Vagina (tissue), 2 donors: ENCODE measurements around the gene PROB1. TPM values are rescaled to one million over a fixed set of nuclear protein-coding genes. Genes with fewer than 3 reads are reported as not detected.
"Not testable (repeated sequence)": the region's sequence is repeated elsewhere in the genome, so short reads cannot be mapped to it uniquely, and the experiment has no call there.

Experiments
- DNase-seq, 2 donors: peaks; one replicate each; pipeline ENCODE4 v3.0.0-alpha.2; 2017; ENCODE audit errors: extremely low spot score in 2 of 2
- H3K27ac ChIP-seq: fragments of 200-600 bp; sonication (generic); one replicate; pipeline ENCODE4 v1.5.1; 2019
- H3K27me3 ChIP-seq: fragments of 200-600 bp; sonication (generic); one replicate; pipeline ENCODE4 v1.5.1; 2019
- H3K36me3 ChIP-seq, 2 donors: fragments of 200-600 bp; sonication (generic); one replicate each; pipeline ENCODE4 v1.5.1; 2017 to 2019
- H3K4me1 ChIP-seq: fragments of 200-600 bp; sonication (generic); one replicate; pipeline ENCODE4 v1.5.1; 2019
- H3K4me3 ChIP-seq, 2 donors: fragments of 200-600 bp; sonication (generic); 1 replicate in 1 of 2; 2 replicates in 1 of 2; pipeline ENCODE4 v1.5.1; 2016 to 2019
- H3K9me3 ChIP-seq: fragments of 200-600 bp; sonication (generic); one replicate; pipeline ENCODE4 v1.5.1; 2019
- POLR2A ChIP-seq, 2 donors: fragments of 450-650 bp; IDR thresholded peaks; one replicate each; pipeline ENCODE4 v1.6.1; 2017; ENCODE audit warnings: antibody characterized with exemption in 2 of 2, mild to moderate bottlenecking in 2 of 2, moderate library complexity in 2 of 2
- POLR2AphosphoS5 ChIP-seq, 2 donors: sonication (generic); formaldehyde crosslinking; IDR thresholded peaks; one replicate each; pipeline ENCODE4 v1.9.0; 2017; ENCODE audit warnings: antibody characterized with exemption in 2 of 2, mild to moderate bottlenecking in 2 of 2, low read depth in 1 of 2; ENCODE audit not compliant: insufficient read depth in 1 of 2
- intact Hi-C: fragments of 100-400 bp; cut with DNase I; formaldehyde crosslinking; loops from one replicate; pipeline ENCODE4 v1.15.1; 2023
- total RNA-seq: library from RNA; depleted of rRNA; stranded (reverse); fragments of >200 nt; gene quantifications from one replicate; pipeline ENCODE4 v1.2.3, GENCODE V29; 2016
- TF ChIP-seq, protein P1 (sequence below), 3 experiments: fragments of 450-650 bp in 2 of 3; fragments of 200-600 bp in 1 of 3; sonication (generic) in 1 of 3; IDR thresholded peaks; one replicate each; pipeline ENCODE4 v1.5.1; 2017 to 2019; ENCODE audit warnings: antibody characterized with exemption in 3 of 3, mild to moderate bottlenecking in 2 of 3, moderate library complexity in 2 of 3

The PROB1 gene, protein sequence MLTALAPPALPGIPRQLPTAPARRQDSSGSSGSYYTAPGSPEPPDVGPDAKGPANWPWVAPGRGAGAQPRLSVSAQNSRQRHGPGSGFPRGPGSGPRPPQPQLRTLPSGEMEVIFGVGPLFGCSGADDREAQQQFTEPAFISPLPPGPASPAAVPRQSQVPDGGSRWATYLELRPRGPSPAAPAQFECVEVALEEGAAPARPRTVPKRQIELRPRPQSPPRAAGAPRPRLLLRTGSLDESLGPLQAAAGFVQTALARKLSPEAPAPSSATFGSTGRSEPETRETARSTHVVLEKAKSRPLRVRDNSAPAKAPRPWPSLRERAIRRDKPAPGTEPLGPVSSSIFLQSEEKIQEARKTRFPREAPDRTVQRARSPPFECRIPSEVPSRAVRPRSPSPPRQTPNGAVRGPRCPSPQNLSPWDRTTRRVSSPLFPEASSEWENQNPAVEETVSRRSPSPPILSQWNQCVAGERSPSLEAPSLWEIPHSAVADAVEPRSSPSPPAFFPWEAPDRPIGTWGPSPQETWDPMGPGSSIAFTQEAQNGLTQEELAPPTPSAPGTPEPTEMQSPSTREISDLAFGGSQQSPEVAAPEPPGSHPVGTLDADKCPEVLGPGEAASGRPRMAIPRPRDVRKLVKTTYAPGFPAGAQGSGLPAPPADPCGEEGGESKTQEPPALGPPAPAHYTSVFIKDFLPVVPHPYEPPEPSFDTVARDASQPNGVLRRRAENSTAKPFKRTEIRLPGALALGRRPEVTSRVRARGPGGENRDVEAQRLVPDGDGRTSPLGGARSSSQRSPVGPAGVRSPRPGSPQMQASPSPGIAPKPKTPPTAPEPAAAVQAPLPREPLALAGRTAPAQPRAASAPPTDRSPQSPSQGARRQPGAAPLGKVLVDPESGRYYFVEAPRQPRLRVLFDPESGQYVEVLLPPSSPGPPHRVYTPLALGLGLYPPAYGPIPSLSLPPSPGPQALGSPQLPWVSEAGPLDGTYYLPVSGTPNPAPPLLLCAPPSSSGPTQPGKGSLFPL
- 2.5 TPM for total RNA-seq

DNA sequence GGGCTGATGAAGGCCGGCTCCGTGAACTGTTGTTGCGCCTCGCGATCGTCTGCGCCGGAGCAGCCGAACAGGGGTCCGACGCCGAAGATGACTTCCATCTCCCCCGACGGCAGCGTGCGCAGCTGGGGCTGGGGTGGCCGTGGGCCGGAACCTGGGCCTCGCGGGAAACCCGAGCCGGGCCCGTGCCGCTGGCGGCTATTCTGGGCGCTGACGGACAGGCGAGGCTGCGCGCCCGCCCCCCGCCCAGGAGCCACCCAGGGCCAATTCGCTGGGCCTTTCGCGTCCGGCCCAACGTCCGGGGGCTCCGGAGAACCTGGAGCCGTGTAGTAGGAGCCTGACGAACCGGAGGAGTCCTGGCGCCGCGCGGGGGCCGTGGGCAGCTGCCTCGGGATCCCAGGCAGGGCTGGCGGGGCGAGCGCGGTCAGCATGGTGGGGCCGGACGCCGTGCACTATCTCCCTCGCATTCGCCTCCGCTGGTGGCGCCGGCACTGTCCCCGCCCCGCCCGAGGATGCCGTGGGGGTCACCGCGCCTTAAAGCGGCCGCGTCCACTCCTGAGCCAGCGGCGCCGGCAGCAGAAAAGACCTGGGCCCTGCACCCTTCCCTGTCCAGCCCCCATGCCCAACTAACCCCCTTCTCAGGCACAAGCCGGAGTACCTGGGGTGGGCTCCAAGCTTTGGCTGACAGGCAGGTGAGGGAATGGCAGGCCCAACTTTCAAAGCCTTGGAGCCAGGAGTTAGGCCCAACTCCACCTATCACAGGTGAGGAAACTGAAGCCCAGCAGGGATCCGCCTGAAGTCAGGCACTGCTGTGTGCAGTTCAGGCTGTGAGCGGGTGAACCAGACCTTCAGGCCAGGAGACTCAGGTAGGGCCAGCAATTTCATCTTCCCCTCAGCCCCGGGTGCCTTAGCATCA lies at the start of gene PROB1:
PROB1 (minus strand) TSS at position 451 of the 913 bp plus-strand sequence; CDS start at position 428, 23 bp downstream.
- no peaks in the 10 kb centered on the region for H3K9me3 ChIP-seq
- peak within 1 kb of the TSS; percentile 47 to 58 for H3K4me3 ChIP-seq
- H3K36me3 ChIP-seq: no peaks in the 10 kb centered on the region
- peak within 1 kb of the TSS; percentile 43 for H3K27ac ChIP-seq
- peak in 1 of 2 donors; percentile 44 for TF ChIP-seq POLR2AphosphoS5 (IDR thresholded peaks at IDR 0.05; ENCODE audit: insufficient read depth in 1 of 2, low read depth in 1 of 2)
- TF ChIP-seq, protein P1, sequence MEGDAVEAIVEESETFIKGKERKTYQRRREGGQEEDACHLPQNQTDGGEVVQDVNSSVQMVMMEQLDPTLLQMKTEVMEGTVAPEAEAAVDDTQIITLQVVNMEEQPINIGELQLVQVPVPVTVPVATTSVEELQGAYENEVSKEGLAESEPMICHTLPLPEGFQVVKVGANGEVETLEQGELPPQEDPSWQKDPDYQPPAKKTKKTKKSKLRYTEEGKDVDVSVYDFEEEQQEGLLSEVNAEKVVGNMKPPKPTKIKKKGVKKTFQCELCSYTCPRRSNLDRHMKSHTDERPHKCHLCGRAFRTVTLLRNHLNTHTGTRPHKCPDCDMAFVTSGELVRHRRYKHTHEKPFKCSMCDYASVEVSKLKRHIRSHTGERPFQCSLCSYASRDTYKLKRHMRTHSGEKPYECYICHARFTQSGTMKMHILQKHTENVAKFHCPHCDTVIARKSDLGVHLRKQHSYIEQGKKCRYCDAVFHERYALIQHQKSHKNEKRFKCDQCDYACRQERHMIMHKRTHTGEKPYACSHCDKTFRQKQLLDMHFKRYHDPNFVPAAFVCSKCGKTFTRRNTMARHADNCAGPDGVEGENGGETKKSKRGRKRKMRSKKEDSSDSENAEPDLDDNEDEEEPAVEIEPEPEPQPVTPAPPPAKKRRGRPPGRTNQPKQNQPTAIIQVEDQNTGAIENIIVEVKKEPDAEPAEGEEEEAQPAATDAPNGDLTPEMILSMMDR (IDR thresholded peaks at IDR 0.05): no peak
- TF ChIP-seq POLR2A (IDR thresholded peaks at IDR 0.05): no peak
- H3K27me3 ChIP-seq: peaks cover 5% of the 10 kb centered on the region
- peaks cover 36% of the 10 kb centered on the region for H3K4me1 ChIP-seq
- peak in 1 of 2 donors; percentile 91 for DNase-seq
- intact Hi-C loops: no loop called here

DNA sequence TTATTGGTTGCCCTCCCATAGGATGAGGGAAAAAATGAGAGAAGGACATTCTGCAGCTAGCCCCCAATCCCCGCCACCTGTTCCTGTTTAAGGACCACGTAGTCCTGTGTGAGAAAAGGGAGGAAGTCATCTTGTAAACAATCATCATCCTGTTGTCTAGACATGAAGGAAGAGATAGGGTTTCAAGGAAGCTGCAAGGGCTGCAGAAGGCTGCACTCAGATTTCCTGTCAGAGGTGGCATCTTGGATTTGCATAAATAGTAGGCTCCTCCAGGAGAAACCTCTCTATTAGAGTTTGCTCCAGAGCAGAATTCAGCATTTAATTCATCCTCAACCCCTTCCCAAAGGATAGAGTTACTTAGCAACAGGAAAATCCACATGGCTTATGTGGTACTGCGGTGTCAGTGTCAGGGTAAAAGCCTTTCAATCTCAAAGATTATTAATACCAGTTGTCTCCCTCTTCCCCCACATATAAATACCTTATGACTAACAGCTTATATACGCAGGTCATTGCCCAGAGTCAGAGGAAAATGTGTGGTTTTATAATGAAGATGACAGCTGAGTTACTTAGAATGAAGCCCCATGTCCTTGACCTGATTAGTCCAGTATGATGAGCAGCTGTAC lies 49.0 kb upstream of the PROB1 start:
- H3K27ac ChIP-seq: no peak overlapping the region
- H3K4me3 ChIP-seq: no peak overlapping the region
- no peaks in the 10 kb centered on the region for H3K27me3 ChIP-seq
- peaks cover 6% of the 10 kb centered on the region for H3K4me1 ChIP-seq
- H3K36me3 ChIP-seq: no peaks in the 10 kb centered on the region
- TF ChIP-seq POLR2AphosphoS5 (IDR thresholded peaks at IDR 0.05; ENCODE audit: insufficient read depth in 1 of 2, low read depth in 1 of 2) (no peak), POLR2A (IDR thresholded peaks at IDR 0.05) (no peak)
- TF ChIP-seq, protein P1 (IDR thresholded peaks at IDR 0.05): no peak
- DNase-seq: no peak
- intact Hi-C loops: no loop called here
- H3K9me3 ChIP-seq: no peaks in the 10 kb centered on the region

DNA sequence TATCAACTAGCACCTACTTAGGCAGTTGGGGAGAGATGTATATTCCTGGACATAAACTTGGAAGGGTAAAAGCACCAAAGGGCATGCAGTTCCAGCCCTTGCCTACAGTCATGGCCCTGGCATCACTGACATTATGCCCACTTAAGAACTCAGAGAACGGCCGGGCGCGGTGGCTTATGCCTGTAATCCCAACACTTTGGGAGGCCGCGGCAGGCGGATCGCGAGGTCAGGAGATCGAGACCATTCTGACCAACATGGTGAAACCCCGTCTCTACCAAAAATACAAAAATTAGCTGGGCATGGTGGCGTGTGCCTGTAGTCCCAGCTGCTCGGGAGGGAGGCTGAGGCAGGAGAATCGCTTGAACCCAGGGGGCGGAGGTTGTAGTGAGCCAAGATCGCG lies 45.5 kb upstream of the PROB1 start:
- H3K27ac ChIP-seq, H3K9me3 ChIP-seq, intact Hi-C loops, H3K4me3 ChIP-seq, DNase-seq, H3K27me3 ChIP-seq, H3K36me3 ChIP-seq: not testable (repeated sequence)
- H3K4me1 ChIP-seq: peaks cover 14% of the 10 kb centered on the region

DNA sequence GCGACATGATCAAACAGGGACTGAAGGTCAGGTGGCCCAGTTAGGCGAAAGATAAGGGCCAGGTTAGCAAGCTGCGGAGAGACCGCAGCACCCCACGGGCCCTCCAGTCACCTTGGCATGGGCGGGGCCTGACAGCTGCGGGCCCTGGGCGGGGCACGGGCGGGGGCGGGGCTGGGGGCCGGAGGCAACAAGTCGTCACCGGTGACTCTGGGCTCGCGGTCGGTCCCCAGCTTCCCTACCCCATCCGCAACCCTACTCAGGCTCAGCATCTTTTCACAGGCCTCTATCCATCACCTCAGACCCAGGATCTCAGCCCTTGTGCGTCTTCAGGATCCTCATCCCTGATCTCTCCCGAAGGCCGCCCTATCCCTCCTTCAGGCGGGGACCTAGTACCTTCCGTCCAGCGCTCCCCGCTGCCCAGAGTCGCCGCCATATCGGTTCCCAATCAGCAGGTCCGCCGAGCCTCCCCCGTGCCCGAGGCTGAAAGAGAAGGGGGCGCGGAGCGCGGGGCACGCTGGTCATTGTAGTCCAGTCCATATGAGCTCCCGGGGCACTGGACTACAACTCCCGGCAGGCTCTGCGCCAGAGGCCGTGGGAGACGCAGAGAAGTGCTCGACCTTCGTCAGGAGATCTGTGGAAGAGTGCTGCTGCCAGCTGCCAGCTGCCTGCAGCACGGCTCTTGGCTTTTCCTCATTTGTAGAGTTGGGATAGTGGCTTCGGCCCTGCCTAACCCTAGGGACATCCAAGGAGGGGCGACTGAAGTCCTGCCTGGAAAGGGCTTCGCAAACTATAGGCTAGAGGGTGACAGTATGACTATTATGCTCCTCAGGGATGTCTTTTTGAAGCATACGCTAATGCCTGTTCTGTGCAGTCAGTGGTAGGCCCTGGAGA lies 44.4 kb upstream of the PROB1 start, which contains the start of gene DNAJC18:
DNAJC18 (minus strand) TSS at position 513 of the 891 bp plus-strand sequence; CDS start at position 433, 80 bp downstream.
- DNase-seq: no peak
- no peaks in the 10 kb centered on the region for H3K9me3 ChIP-seq
- H3K4me1 ChIP-seq: peaks cover 14% of the 10 kb centered on the region
- peaks cover 0 to 5% of the 10 kb centered on the region in 2 donors for H3K36me3 ChIP-seq
- TF ChIP-seq POLR2A (IDR thresholded peaks at IDR 0.05) (no peak), POLR2AphosphoS5 (IDR thresholded peaks at IDR 0.05; ENCODE audit: insufficient read depth in 1 of 2, low read depth in 1 of 2) (peak; percentile 92)
- intact Hi-C loops: loop anchor here (5.0 kb wide), 1 partner anchor 33 kb away; the partner anchor contains the start of gene SMIM33
- no peaks in the 10 kb centered on the region for H3K27me3 ChIP-seq
- peak within 1 kb of the TSS; percentile 81 to 92 for H3K4me3 ChIP-seq
- peak within 1 kb of the TSS; percentile 97 for H3K27ac ChIP-seq
